ENCODE results near the gene NISCH. TPM values are rescaled to one million over a fixed set of nuclear protein-coding genes. Genes with fewer than 3 reads are reported as not detected.

Gene NISCH
- total RNA-seq, 1 experiment from 2014 or later = 104 TPM

GRCh38 chr3:52494445-52494844, 39.0 kb downstream of the NISCH start:
- Histone ChIP-seq H3K9me3 (ENCODE audit: control insufficient read depth, low read depth, low read length) (no peaks in the 10 kb centered on the region), H3K56ac (ENCODE audit: insufficient read length, low read depth, low read length) (no peak overlapping the region), H2BK12ac (ENCODE audit: insufficient read length, low read depth, low read length) (no peak overlapping the region), H2AFZ (ENCODE audit: low read length) (no peak overlapping the region), H4K20me1 (ENCODE audit: control insufficient read depth, insufficient read depth, insufficient read length) (no peaks in the 10 kb centered on the region), H3K18ac (ENCODE audit: insufficient read length, low read depth, low read length) (no peak overlapping the region), H3T11ph (ENCODE audit: low read length) (no peak overlapping the region), H3K79me2 (ENCODE audit: insufficient read depth, low read length) (no peaks in the 10 kb centered on the region), H3K4me2 (ENCODE audit: insufficient read depth, insufficient read length, low read length) (no peak overlapping the region), H4K8ac (replicated peaks; ENCODE audit: insufficient read length, low read depth, low read length) (no peak overlapping the region), H4K5ac (ENCODE audit: insufficient read length, low read depth, low read length) (no peak overlapping the region), H2AK5ac (ENCODE audit: insufficient read length, low read length) (no peak overlapping the region), H3K9ac (ENCODE audit: extremely low read depth, insufficient read length, low read length) (no peak overlapping the region), H3K23ac (ENCODE audit: insufficient read length, low read depth, low read length) (no peak overlapping the region), H2BK5ac (ENCODE audit: insufficient read length, low read length) (no peak overlapping the region), H3K14ac (ENCODE audit: insufficient read depth, low read length) (no peak overlapping the region), H2BK15ac (ENCODE audit: low read depth, low read length) (no peak overlapping the region), H3K27ac (ENCODE audit: insufficient read length, low read depth, low read length) (no peak overlapping the region), H2BK120ac (ENCODE audit: low read depth, low read length, poor library complexity, severe bottlenecking) (no peak overlapping the region), H3K4me1 (ENCODE audit: insufficient read depth, low read length) (no peaks in the 10 kb centered on the region), H3K27me3 (ENCODE audit: insufficient read depth, low read length) (no peaks in the 10 kb centered on the region), H3K4ac (ENCODE audit: low read depth, low read length) (no peak overlapping the region), H3K79me1 (ENCODE audit: insufficient read depth, low read depth, low read length, poor library complexity, severe bottlenecking) (no peaks in the 10 kb centered on the region), H4K91ac (ENCODE audit: insufficient read length, low read depth, low read length) (no peak overlapping the region), H3K23me2 (ENCODE audit: insufficient read length, low read depth, low read length, poor library complexity, severe bottlenecking) (no peaks in the 10 kb centered on the region), H2BK20ac (ENCODE audit: low read depth, low read length, poor library complexity, severe bottlenecking) (no peak overlapping the region)
- peaks cover 8 to 16% of the 10 kb centered on the region in 2 experiments for H3K4me1 Mint-ChIP-seq
- no peaks in the 10 kb centered on the region for H3K27me3 Mint-ChIP-seq (ENCODE audit: low read depth)
- DNase-seq = no peak
- no peaks in the 10 kb centered on the region for H3K9me3 Mint-ChIP-seq
- H3K36me3 Mint-ChIP-seq (ENCODE audit: insufficient read depth in 1 of 3, low read depth in 3 of 3) = peaks cover 11 to 35% (median 35%) of the 10 kb centered on the region in 3 experiments
- WGBS (ENCODE audit: extremely low coverage, insufficient read length, low lambda C conversion rate) = no CpG with 5 or more reads among the region's 7 CpGs
- no peak overlapping the region; a peak in 1 of 5 replicates for H3K4me3 Mint-ChIP-seq
- peak overlapping the region; percentile 19 to 95 (median 49); a peak in 2 of 7 replicates for H3K27ac Mint-ChIP-seq
- 0 out of 3 replicates have a peak, but pooled peaks have one; percentile 22 for TF ChIP-seq CTCF (conservative IDR thresholded peaks at IDR 0.05)

Data from H9 (cell line).